ENCODE data around the gene PRKAR2A. TPM values are rescaled to one million over a fixed set of nuclear protein-coding genes. Genes with fewer than 3 reads are reported as not detected.
"Not testable (repeated sequence)": the region's sequence is repeated elsewhere in the genome, so short reads cannot be mapped to it uniquely, and the experiment has no call there.

The PRKAR2A gene
- total RNA-seq, 1 donor from 2014 or later = 72.1 TPM

DNA sequence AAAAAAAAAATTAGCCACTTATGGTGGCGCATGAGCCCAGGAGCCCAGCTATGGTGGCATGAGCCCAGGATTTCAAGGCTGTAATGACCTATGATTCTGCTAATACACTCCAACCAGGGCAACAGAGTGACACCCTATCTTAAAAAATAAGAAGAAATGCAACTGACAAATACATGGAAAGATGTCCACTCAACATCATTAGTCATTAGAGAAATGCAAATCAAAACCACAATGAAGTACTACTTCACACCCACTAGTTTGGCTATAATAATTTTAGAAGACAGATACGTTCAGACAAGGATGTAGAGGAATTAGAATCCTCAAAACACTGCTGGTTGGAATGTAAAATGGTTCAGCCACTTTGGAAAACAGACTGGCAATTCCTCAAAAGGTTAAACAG lies 10.5 kb downstream of the PRKAR2A start:
- no peak for DNase-seq (ENCODE audit: low spot score)

DNA sequence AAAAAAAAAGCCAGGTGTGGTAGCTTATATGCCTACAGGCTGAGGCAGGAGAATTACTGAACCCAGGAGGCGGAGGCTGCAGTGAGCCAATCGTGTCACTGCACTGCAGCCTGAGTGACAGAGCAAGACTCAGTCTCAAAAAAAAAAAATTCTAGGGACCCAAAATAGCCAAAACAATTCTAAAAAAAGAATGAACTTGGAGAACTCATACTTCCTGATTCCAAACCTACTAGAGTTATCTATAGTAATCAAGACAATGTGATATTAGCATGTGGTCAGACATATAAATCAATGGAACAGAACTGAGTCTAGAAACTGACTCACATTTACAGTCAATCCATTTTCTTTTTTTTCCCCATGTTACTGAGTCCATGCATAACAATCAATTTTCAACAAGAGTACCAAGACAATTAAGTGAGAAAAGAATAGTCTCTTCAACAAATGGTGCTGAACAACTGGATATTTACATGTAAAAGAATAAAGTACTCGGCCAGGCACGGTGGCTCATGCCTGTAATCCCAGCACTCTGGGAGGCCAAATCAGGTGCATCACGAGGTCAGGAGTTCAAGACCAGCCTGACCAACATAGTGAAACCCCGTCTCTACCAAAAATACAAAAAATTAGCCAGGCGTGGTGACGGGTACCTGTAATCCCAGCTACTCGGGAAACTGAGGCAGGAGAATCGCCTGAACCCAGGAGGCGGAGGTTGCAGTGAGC lies 11.9 kb downstream of the PRKAR2A start:
- peak; percentile 45 for DNase-seq (ENCODE audit: low spot score)

DNA sequence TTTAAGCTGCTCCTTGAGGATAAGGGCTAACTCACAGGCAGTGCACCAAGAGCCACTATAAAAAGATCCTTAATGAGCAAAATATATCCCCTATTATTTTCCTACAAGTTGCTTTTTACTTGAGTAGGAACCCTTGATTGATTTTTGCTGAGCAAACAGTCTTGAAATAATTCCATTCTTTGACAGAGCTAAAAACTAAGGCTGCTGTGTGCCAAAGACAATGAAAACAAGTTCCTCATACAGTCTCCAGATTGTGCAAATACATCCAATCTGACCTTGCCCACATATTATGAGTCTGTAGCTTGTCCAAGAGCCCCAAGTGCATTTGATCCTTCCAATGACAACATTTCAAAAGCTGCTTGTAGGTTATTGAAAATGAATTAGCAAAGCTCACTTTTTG lies 15.0 kb downstream of the PRKAR2A start:
- no peak for DNase-seq (ENCODE audit: low spot score)

DNA sequence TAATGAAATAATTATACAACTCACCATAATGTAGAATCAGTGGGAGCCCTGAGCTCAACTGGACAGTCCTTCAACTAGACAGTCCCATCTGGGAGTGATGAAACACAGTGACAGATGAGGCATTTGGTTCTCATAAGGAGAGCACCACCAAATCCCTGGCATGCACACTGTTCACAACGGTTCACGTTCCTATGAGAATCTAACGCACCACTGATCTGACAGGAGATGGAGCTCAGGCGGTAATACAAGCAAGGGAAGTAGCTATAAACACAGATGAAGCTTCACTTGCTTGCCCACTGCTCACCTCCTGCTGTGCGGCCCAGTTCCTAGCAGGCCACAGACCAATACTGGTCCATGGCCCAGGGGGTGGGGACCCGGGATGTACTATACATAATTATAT lies 17.0 kb downstream of the PRKAR2A start:
- DNase-seq (ENCODE audit: low spot score) = no peak

DNA sequence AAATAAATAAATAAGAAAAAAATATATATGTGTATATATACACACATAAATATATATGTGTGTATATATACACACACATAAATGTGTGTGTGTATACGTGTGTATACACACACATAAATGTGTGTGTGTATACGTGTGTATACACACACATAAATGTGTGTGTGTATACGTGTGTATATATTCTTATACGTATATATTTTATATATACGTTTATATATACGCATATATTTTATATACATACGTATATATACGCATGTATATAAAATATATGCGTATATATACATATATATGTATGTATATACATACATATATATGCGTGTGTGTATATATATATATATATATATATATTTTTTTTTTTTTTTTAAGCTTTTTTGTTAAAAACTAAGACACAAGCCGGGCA lies 18.1 kb downstream of the PRKAR2A start:
- DNase-seq (ENCODE audit: low spot score) = not testable (repeated sequence)

DNA sequence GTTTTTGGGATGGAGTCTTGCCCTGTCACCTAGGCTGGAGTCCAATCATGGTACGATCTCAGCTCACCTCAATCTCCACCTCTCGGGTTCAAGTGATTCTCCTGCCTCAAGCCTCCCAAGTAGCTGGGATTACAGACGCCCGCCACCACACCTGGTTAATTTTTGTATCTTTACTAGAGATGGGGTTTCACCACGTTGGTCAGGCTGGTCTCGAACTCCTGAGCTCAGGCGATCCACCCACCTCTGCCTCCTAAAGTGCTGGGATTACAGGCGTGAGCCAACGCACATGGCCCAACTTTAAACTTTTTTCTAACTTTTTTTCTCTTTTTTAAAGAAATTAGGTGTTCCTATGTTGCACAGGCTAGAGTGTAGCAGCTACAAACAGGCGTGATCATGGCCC lies 19.8 kb downstream of the PRKAR2A start:
- DNase-seq (ENCODE audit: low spot score) = peak; percentile 51

DNA sequence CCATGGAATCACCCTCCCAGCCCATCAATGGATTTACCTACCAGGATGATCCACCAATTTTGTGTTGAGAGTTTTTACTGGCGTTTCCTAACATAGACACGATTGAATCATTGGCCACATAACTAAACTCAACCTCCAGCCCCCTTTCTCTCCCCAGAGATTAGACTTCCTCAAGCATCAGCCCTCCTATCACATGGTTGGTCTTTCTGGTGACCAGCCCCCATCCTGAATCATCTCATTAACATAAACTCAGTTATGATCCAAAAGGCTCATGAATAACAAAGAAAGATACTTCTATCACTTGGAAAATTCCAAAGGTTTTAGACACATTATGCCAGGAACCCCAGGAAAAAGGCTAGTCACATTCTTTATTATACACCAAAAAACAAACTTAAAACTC lies 21.2 kb downstream of the PRKAR2A start:
- DNase-seq (ENCODE audit: low spot score) = no peak

DNA sequence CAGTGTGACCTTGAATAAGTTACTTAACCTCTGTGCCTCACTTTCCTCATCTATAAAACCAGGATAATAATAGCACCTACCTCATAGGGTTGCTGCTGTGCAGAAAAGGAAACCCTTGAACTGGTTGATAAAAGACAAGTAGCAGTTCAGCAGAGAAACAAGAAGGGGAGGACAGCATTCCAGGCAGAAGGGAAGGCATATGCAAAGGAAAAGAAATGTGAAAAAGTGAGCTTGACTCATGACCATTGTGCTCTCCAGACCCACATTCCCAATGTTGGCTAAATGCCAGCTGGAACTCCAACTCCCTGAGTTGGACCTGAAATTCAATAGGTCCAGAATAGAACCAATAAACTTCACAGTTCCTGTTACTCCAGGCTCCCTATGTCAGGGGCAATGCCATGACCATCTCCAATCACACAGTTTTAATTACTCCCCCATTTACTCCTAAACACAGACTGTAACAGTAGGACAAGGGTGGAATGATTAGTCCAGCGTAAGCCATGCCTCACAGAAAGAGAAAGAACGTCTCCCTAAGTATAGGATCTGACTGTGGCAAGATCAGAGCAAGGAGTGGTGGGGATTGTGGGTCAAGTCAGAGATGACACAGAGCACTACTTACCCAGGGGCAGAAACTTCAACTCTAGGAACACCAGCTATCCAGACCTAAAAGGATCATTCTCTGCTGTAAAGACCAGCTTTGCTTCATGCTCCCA lies 26.9 kb downstream of the PRKAR2A start:
- no peak for DNase-seq (ENCODE audit: low spot score)

DNA sequence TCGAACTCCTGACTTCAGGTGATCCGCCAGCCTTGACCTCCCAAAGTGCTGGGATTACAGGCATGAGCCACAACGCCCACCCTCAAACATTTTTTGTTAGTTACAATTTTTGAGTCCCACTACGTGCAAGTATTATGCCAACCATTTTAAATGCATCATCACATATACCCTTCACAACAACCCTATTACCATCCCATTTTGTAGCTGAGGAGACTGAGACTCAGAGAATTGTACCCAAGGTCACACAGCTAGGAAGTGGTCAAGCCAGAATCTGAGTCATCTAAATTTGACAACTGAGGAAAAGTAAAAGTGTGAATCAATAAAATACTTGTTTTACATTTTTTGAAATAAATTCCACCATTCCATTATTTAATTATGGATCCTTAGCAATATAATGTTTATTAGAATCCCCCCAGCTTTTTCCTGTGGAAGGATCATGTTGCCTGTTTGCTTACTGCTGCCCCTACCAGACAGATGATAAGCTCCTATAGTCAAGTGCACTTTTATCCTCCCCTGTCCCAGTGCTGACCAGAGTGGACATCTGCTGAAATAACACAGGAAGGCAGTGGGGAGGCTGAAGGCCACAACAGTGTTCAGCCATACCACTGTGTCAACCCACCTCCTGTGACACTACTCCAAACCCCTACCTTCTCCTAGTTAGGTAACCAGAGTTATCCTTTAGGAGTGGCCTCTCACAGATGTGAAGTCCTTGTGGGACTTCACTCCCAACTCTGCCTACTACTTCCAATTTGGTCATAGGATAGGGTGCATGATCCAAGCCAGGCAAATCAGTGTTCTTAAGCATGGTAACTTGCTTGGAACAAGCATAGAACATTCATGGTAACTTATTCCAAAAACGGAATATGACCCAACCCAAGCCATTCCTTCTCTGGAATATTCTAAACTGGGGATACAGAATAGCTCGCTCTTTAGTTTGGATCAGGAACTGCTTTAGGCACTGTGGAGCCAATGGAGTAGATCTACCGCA lies 28.1 kb downstream of the PRKAR2A start:
- DNase-seq (ENCODE audit: low spot score) = no peak

DNA sequence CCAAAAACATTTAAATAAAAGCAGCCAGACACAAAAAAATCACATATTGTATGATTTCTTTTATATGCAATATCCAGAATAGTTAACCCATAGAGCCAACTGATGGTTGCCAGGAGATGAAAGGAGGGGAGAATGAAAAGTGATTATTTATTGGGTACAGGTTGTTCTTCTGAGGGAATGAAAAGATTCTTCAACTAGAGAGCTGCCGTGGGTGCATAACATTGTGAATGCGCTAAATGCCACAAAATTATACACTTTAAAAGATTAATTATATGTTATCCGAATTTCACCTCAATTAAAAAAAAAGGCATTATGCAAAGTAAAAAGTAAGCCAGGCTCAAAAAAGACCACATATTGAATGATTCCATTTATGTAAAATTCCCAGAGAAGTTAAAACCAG lies 36.1 kb downstream of the PRKAR2A start:
- no peak for DNase-seq (ENCODE audit: low spot score)

DNA sequence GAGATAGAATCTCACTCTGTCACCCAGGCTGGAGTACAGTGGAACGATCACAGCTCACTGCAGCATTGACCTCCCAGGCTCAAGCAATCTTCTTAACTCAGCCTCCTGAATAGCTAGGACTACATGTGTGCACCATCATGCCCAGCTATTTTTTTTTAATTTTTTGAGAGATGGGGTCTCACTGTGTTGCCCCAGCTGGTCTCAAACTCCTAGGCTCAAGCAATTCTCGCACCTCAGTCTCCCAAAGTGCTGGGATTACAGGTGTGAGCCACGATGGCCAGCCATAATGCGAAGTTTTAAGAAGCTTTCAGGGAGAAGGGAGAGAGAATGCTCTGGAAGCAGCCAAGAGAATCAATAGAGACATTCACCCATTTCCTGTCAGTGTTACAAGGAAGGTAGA lies 42.7 kb downstream of the PRKAR2A start:
- no peak for DNase-seq (ENCODE audit: low spot score)

DNA sequence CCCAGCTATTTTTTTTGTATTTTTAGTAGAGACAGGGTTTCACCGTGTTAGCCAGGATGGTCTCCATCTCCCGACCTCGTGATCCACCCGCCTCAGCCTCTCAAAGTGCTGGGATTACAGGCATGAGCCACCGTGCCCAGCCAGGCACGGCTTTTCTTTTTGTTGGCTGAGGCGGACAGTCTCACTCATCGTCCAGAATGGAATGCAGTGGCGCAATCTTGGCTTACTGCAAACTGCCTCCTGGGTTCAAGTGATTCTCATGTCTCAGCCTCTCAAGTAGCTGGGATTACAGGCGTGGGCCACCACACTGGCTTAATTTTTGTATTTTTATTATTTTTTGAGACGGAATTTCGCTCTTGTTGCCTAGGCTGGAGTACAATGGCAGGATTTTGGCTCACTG lies 46.8 kb downstream of the PRKAR2A start:
- DNase-seq (ENCODE audit: low spot score) = not testable (repeated sequence)

DNA sequence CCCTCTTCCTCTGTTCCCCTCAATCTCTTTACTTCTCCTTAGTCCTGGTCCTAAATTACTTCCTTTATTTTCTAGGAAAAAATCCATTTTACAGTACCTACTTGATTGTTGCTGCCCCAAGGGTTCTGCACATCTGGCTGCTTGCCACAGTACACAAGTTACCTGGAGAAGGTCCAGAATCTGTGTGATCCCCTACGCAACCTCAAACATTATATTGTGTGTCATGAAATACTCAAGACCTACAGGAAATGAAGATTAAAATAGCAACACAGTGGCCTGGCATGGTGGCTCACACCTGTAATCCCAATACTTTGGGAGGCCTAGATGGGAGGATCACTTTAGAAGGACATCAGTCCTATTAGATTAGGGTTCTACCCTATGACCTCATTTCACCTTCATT lies 48.7 kb downstream of the PRKAR2A start:
- no peak for DNase-seq (ENCODE audit: low spot score)

DNA sequence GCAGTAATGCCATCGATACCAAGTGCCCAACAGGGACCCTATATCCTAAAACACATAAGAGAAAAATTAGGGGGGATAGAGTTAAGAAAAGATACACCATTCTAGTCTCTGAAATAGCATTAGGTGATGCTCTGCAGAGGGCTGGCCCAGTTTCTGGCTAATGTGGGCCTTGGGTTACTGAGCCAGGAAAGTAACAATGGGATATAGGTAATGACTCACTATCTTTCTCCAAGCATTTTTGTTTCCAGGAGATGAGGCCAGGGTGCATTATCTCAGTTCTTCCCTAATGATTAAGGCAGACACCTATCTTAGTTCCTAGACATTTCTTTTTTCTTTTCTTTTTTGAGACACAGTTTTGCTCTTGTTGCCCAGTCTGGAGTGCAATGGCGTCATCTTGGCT lies 50.0 kb downstream of the PRKAR2A start:
- DNase-seq (ENCODE audit: low spot score) = no peak

DNA sequence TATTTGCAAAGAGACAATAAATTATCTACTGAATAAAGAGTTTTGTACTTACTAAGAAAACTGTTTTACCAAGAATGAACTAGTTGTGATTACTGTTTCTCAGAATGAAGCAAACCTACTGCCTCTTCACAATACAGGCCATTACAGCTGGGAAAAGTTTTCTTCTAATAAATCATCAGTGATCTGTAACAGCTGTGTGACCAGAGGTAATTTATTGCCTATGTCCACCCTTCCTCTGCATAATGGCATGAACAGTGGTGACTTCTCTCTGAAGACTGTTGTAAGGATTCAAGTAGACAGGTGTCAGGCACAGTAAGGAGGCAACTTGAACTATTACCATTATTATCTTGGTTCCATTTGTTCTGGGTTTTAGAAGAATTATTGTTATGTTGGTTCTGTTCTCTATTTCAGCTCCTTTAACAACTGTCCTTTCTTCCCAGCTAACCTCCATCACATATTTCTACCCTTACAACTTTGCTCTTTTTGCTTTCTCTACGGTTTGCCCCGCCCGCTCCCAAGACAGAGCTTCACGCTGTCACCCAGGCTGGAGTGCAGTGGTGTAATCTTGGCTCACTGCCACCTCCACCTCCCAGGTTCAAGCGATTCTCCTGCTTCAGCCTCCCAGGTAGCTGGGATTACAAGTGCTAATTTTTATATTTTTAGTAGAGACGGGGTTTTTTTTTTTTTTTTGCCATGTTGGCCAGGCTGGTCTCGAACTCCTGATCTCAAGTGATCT lies 51.5 kb downstream of the PRKAR2A start:
- DNase-seq (ENCODE audit: low spot score) = no peak

DNA sequence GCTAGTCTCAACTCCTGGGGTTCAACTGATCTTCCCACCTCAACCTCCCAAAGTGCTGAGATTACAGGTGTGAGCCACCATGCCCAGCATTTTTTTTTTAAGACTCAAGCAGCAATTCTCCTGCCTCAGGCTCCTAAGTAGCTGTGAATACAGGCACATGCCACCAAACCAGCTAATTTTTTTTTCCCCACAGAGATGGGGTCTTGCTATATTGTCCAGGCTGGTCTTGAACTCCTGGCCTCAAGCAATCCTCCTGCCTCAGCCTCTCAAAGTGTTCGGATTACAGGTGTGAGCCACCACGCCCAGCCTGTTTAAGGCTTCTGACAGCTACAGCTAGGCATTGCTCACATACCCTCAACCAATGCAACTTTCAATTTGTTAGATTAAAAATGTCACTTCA lies 54.2 kb downstream of the PRKAR2A start:
- DNase-seq (ENCODE audit: low spot score) = not testable (repeated sequence)

DNA sequence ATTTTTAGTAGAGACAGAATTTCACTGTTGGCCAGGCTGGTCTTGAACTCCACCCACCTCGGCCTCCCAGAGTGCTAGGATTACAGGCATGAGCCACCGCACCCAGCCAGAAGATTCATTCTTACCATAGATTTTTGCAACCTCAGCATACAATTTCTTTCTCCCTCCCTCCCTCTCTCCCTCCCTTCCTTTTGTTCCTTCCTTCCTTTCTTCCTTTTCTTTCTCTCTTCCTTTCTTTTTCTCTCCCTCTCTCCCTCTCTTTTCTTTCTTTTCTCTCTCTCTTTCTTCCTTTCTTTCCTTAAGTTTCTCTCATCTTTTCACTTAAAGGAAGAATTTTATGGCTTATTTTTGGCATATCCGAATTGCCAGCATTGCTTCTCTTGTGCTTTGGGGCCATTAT lies 58.0 kb downstream of the PRKAR2A start:
- DNase-seq (ENCODE audit: low spot score) = no peak

DNA sequence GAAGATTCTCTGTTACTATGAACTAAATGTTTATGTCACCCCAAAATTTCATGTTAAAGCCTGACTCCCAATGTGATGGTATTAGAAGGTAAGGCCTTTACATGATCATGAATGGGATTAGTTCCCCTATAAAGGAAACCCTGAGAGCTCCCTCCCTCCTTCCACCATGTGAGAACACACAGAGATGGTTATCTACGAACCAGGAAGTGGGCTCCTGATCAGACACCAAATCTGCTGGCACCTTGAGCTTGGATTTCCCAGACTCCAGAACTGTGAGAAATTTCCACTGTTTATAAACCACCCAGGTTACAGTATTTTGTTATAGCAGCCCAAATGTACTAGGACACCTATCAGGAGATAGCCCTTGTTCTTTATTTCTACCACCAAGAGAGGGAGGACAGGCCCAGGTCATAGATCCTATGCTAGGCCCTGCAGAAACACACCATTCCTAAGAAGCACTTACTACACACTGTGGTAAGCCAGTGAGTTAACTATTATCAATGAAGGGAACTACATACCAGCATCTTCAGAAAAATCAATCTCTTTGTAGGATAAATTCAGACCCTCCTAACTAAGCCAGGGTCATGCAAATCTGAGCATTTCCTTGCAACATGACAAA lies 59.0 kb downstream of the PRKAR2A start:
- no peak for DNase-seq (ENCODE audit: low spot score)

DNA sequence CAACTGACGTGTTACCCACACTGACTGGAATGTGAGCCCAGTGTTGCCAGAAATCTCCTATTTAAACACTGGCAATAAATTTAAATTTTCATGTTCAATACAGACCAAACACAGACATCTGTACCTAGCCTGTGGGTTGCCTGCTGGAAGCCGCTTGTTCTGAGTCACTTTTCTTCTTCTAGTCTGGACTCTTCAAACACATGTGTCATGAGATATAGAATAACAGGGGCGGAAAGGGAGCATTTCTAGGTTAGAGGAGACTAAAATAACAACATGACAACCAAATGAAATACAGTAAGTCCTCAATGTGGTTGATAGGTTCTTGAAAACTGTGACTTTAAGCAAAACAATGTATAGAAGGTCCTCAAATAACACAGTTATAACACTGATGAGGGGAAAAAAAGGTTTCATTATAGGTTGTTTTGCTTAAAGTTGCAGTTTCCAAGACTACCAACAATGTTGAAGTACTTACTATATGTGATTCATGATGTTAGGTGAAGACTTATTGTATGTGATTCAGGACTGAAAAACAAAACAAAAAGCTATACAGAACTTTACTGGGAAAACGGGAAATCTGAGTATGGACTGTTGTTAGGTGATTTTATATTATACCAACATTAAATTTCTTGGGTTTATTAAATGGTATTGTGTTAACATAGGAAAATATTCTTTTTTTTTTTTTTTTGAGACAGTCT lies 63.1 kb downstream of the PRKAR2A start:
- DNase-seq (ENCODE audit: low spot score) = no peak

DNA sequence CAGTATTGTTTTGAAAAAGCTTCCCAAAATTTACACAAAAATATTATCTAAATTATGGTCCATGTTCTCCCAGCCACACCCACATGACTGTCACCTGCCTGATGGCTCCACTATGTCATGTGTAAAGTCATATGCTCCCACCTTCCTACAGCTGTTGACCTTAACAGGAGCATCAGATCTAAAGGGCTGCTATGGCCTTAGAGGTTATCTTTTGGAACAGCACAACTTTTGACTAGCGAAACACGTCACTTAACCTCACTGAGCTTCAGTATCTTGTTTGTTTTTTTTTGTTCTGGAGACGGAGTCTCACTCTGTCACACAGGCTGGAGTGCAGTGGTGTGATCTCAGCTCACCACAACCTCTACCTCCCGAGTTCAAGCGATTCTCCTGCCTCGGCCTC lies 64.4 kb downstream of the PRKAR2A start:
- DNase-seq (ENCODE audit: low spot score) = no peak

Data from mesenteric fat pad (tissue), 1 donor.